ENCODE data around the gene RANBP17.
"Not testable (repeated sequence)": the region's sequence is repeated elsewhere in the genome, so short reads cannot be mapped to it uniquely, and the experiment has no call there.

The RANBP17 gene

GRCh38 chr5:171261361-171261760, 399.5 kb downstream of the RANBP17 start:
- no peak for DNase-seq

- no peak for DNase-seq
Observed at GRCh38 chr5:171261904-171262303, 400.1 kb downstream of the RANBP17 start.

GRCh38 chr5:171263181-171263580, 401.4 kb downstream of the RANBP17 start:
- no peak for DNase-seq

- no peak for DNase-seq
Observed at GRCh38 chr5:171264843-171265242, 403.0 kb downstream of the RANBP17 start.

GRCh38 chr5:171268700-171269620, 407.1 kb downstream of the RANBP17 start:
- no peak for DNase-seq

GRCh38 chr5:171269717-171270116, 407.9 kb downstream of the RANBP17 start:
- DNase-seq: no peak

GRCh38 chr5:171270136-171270535, 408.3 kb downstream of the RANBP17 start:
- no peak for DNase-seq

GRCh38 chr5:171271798-171272197, 410.0 kb downstream of the RANBP17 start:
- DNase-seq: no peak

- no peak for DNase-seq
Observed at GRCh38 chr5:171272996-171273970, 411.5 kb downstream of the RANBP17 start.

GRCh38 chr5:171275841-171276544, 414.2 kb downstream of the RANBP17 start:
- DNase-seq: no peak

- no peak for DNase-seq
Observed at GRCh38 chr5:171283753-171284152, 421.9 kb downstream of the RANBP17 start.

GRCh38 chr5:171285465-171285864, 423.6 kb downstream of the RANBP17 start:
- no peak for DNase-seq

GRCh38 chr5:171288066-171288465, 426.2 kb downstream of the RANBP17 start:
- no peak for DNase-seq

- DNase-seq: no peak
Observed at GRCh38 chr5:171291371-171291770, 429.6 kb downstream of the RANBP17 start.

- no peak for DNase-seq
Observed at GRCh38 chr5:171295299-171295698, 433.5 kb downstream of the RANBP17 start.

- DNase-seq: no peak
Observed at GRCh38 chr5:171295801-171296200, 434.0 kb downstream of the RANBP17 start.

GRCh38 chr5:171297941-171298340, 436.1 kb downstream of the RANBP17 start:
- DNase-seq: not testable (repeated sequence)

- DNase-seq: no peak
Observed at GRCh38 chr5:171299228-171299627, 437.4 kb downstream of the RANBP17 start.

- no peak for DNase-seq
Observed at GRCh38 chr5:171299851-171300250, 438.0 kb downstream of the RANBP17 start.

GRCh38 chr5:171300358-171300757, 438.5 kb downstream of the RANBP17 start:
- DNase-seq: no peak

GRCh38 chr5:171306166-171306565, 444.3 kb downstream of the RANBP17 start:
- no peak for DNase-seq

GRCh38 chr5:171306781-171307591, 445.2 kb downstream of the RANBP17 start:
- DNase-seq: no peak
